GM23338 (cell line): Measurements from ENCODE around the gene ARHGAP42. TPM values are rescaled to one million over a fixed set of nuclear protein-coding genes. Genes with fewer than 3 reads are reported as not detected.

ENCODE experiments used
- ATAC-seq: fragments of 200-7000 bp; cut with Tn5 transposase; 3 replicates; pipeline ENCODE4 v1.9.1; 2020
- DNase-seq: peaks from one replicate; pipeline ENCODE4 v3.0.0-alpha.2; 2015; ENCODE audit warnings: low spot score
- H2AFZ ChIP-seq: fragments of 200-600 bp; sonication (generic); 2 replicates; pipeline ENCODE4 v1.8.0; 2016; ENCODE audit warnings: antibody characterized with exemption, mild to moderate bottlenecking, moderate library complexity
- H3F3A ChIP-seq: fragments of 200-600 bp; sonication (generic); replicated peaks from 2 replicates; pipeline ENCODE4 v1.8.0; 2017; ENCODE audit warnings: antibody characterized with exemption, mixed run types, low read depth
- H3K27ac ChIP-seq: fragments of 200-600 bp; sonication (generic); 2 replicates; pipeline ENCODE4 v1.6.1; 2016; ENCODE audit warnings: low read depth
- H3K27me3 ChIP-seq: fragments of 200-600 bp; sonication (generic); 2 replicates; pipeline ENCODE4 v1.8.0; 2016; ENCODE audit warnings: mild to moderate bottlenecking, mixed run types, moderate library complexity; ENCODE audit not compliant: insufficient read depth
- H3K36me3 ChIP-seq: fragments of 200-600 bp; sonication (generic); 2 replicates; pipeline ENCODE4 v1.8.0; 2016; ENCODE audit warnings: mild to moderate bottlenecking; ENCODE audit not compliant: insufficient read depth
- H3K4me1 ChIP-seq: fragments of 200-600 bp; sonication (generic); 2 replicates; pipeline ENCODE4 v1.8.0; 2016; ENCODE audit warnings: mild to moderate bottlenecking, moderate library complexity; ENCODE audit not compliant: insufficient read depth
- H3K4me2 ChIP-seq: fragments of 200-600 bp; sonication (generic); 2 replicates; pipeline ENCODE4 v1.7.1; 2017; ENCODE audit warnings: mixed run types
- H3K4me3 ChIP-seq: fragments of 200-600 bp; sonication (generic); 2 replicates; pipeline ENCODE4 v1.6.1; 2016; ENCODE audit warnings: mixed run types
- H3K79me2 ChIP-seq: fragments of 200-600 bp; sonication (generic); replicated peaks from 2 replicates; pipeline ENCODE4 v1.8.0; 2017; ENCODE audit warnings: mild to moderate bottlenecking; ENCODE audit not compliant: insufficient read depth
- H3K9me2 ChIP-seq: fragments of 200-600 bp; sonication (generic); 2 replicates; pipeline ENCODE4 v1.8.0; 2017; ENCODE audit not compliant: insufficient read depth
- H4K20me1 ChIP-seq: fragments of 200-600 bp; sonication (generic); replicated peaks from 2 replicates; pipeline ENCODE4 v1.8.0; 2017; ENCODE audit warnings: mild to moderate bottlenecking; ENCODE audit not compliant: insufficient read depth
- H3K27ac Mint-ChIP-seq: 2 replicates; pipeline ENCODE4 v1.8.0; 2020; ENCODE audit warnings: inconsistent platforms, mild to moderate bottlenecking, moderate library complexity, mixed read lengths
- H3K27me3 Mint-ChIP-seq: 3 replicates; pipeline ENCODE4 v1.8.0; 2022; ENCODE audit warnings: low read depth, mild to moderate bottlenecking, moderate library complexity, mixed read lengths, inconsistent platforms; ENCODE audit not compliant: insufficient read depth, poor library complexity
- H3K36me3 Mint-ChIP-seq: 3 replicates; pipeline ENCODE4 v1.8.0; 2021; ENCODE audit warnings: low read depth, mild to moderate bottlenecking, inconsistent platforms, moderate library complexity, mixed read lengths
- H3K4me1 Mint-ChIP-seq: 3 replicates; pipeline ENCODE4 v1.8.0; 2020; ENCODE audit warnings: mild to moderate bottlenecking, inconsistent platforms, mixed read lengths
- H3K4me3 Mint-ChIP-seq: 3 replicates; pipeline ENCODE4 v1.8.0; 2021; ENCODE audit warnings: moderate library complexity, mild to moderate bottlenecking, inconsistent platforms, mixed read lengths
- H3K9me3 Mint-ChIP-seq: 3 replicates; pipeline ENCODE4 v1.8.0; 2020; ENCODE audit warnings: moderate library complexity, mild to moderate bottlenecking, inconsistent platforms, mixed read lengths
- CREB1 ChIP-seq: fragments of 250-450 bp; sonication (Bioruptor Pico); IDR thresholded peaks from 2 replicates; pipeline ENCODE4 v1.5.0; 2020; ENCODE audit warnings: low read depth, mild to moderate bottlenecking, moderate library complexity
- CTCF ChIP-seq, 2 experiments: fragments of 200-600 bp in 1 of 2; sonication (generic) in 1 of 2; conservative IDR thresholded peaks; 2 replicates each; pipeline versions ENCODE4 v1.5.1 to v1.6.1; 2016 to 2017; ENCODE audit warnings: antibody characterized with exemption in 2 of 2, low read depth in 2 of 2, mild to moderate bottlenecking in 2 of 2, moderate library complexity in 1 of 2
- ETS1 ChIP-seq: IDR thresholded peaks from 2 replicates; pipeline ENCODE4 v1.6.1; 2016; ENCODE audit warnings: antibody characterized with exemption
- EZH2 ChIP-seq: fragments of 200-600 bp; sonication (generic); IDR thresholded peaks from one replicate; pipeline ENCODE4 v1.8.0; 2017; ENCODE audit warnings: antibody characterized with exemption, mild to moderate bottlenecking, low read depth; ENCODE audit not compliant: unreplicated experiment
- EZH2phosphoT487 ChIP-seq: fragments of 200-600 bp; sonication (generic); IDR thresholded peaks from one replicate; pipeline ENCODE4 v1.8.1; 2018; ENCODE audit warnings: antibody characterized with exemption; ENCODE audit not compliant: unreplicated experiment
- JUNB ChIP-seq: IDR thresholded peaks from one replicate; pipeline ENCODE4 v1.6.1; 2016; ENCODE audit warnings: antibody characterized with exemption; ENCODE audit not compliant: unreplicated experiment
- NANOG ChIP-seq: IDR thresholded peaks from 2 replicates; pipeline ENCODE4 v1.6.1; 2016; ENCODE audit warnings: antibody characterized with exemption, borderline replicate concordance
- POLR2AphosphoS5 ChIP-seq: IDR thresholded peaks from 2 replicates; pipeline ENCODE4 v1.6.1; 2016; ENCODE audit warnings: antibody characterized with exemption, low read depth
- REST ChIP-seq: IDR thresholded peaks from one replicate; pipeline ENCODE4 v1.6.1; 2018; ENCODE audit warnings: antibody characterized with exemption; ENCODE audit not compliant: unreplicated experiment
- STAT1 ChIP-seq: IDR thresholded peaks from one replicate; pipeline ENCODE4 v1.6.1; 2016; ENCODE audit warnings: antibody characterized with exemption; ENCODE audit not compliant: unreplicated experiment
- ZNF114 ChIP-seq: fragments of 250-450 bp; sonication (Bioruptor Pico); IDR thresholded peaks from 2 replicates; pipeline ENCODE4 v1.5.0; 2020; ENCODE audit warnings: mild to moderate bottlenecking, moderate library complexity
- ZNF331 ChIP-seq: fragments of 250-450 bp; sonication (Bioruptor Pico); IDR thresholded peaks from 2 replicates; pipeline ENCODE4 v1.5.0; 2020; ENCODE audit warnings: low read depth, mild to moderate bottlenecking, moderate library complexity
- ZNF462 ChIP-seq: fragments of 250-450 bp; sonication (Bioruptor Pico); IDR thresholded peaks from 2 replicates; pipeline ENCODE4 v1.5.0; 2020; ENCODE audit warnings: mild to moderate bottlenecking, moderate library complexity
- polyA plus RNA-seq: library from polyadenylated mRNA; unstranded; fragments of >200 nt; fragmentation: Nextera tagmentation; extraction: Ambion mirVana; gene quantifications from 2 replicates; pipeline ENCODE4 v1.2.1, GENCODE V29; 2016
- total RNA-seq: library from RNA; depleted of rRNA; stranded (reverse); fragments of >200 nt; shearing (Covaris generic); gene quantifications from 2 replicates; pipeline ENCODE4 v1.2.3, GENCODE V29; 2014

Gene ARHGAP42
- total and polyA plus RNA-seq, 2 experiments from 2014 or later, result 23.7 to 35.7 TPM

GRCh38 chr11:100878474-100878873 lies 191.4 kb downstream of the ARHGAP42 start:
- no peaks in the 10 kb centered on the region for H3K27me3 ChIP-seq
- Mint-ChIP-seq H3K4me1 (peaks cover 33% of the 10 kb centered on the region), H3K27ac (no peak overlapping the region), H3K36me3 (peaks cover 12% of the 10 kb centered on the region), H3K4me3 (no peak overlapping the region), H3K9me3 (peaks cover 14% of the 10 kb centered on the region), H3K27me3 (peaks cover 2% of the 10 kb centered on the region)
- H3F3A ChIP-seq, result no peaks in the 10 kb centered on the region
- H3K36me3 ChIP-seq, result no peaks in the 10 kb centered on the region
- peaks cover 12% of the 10 kb centered on the region; the same call in 1 of the 2 replicates for H3K4me1 ChIP-seq
- peaks cover 6% of the 10 kb centered on the region; the same call in 1 of the 2 replicates for H3K79me2 ChIP-seq
- H2AFZ ChIP-seq, result no peak overlapping the region
- no peak for TF ChIP-seq POLR2AphosphoS5
- TF ChIP-seq ZNF462 (CRISPR knock-in tag), result no peak
- TF ChIP-seq ETS1, result no peak
- TF ChIP-seq CREB1 (CRISPR knock-in tag), result no peak
- no peak for TF ChIP-seq ZNF331 (CRISPR knock-in tag)
- no peak for TF ChIP-seq EZH2phosphoT487
- no peak for TF ChIP-seq ZNF114 (CRISPR knock-in tag)
- TF ChIP-seq CTCF (conservative IDR thresholded peaks at IDR 0.05; ENCODE audit: low read depth in 2 of 2), result no peak
- TF ChIP-seq JUNB, result no peak
- TF ChIP-seq STAT1, result no peak
- TF ChIP-seq NANOG, result no peak
- no peak for TF ChIP-seq EZH2
- no peak for TF ChIP-seq REST
- H3K4me2 ChIP-seq, result no peak overlapping the region
- H3K4me3 ChIP-seq, result no peak overlapping the region
- DNase-seq (no peak), ATAC-seq (no peak)
- no peaks in the 10 kb centered on the region for H4K20me1 ChIP-seq
- no peaks in the 10 kb centered on the region for H3K9me2 ChIP-seq
- H3K27ac ChIP-seq, result no peak overlapping the region
